GM03348 (cell line): ENCODE measurements around the gene B4GALNT2.

ENCODE experiments used
- DNase-seq: peaks from one replicate; pipeline ENCODE4 v3.0.0; 2012; ENCODE audit warnings: low spot score

The B4GALNT2 gene

DNA sequence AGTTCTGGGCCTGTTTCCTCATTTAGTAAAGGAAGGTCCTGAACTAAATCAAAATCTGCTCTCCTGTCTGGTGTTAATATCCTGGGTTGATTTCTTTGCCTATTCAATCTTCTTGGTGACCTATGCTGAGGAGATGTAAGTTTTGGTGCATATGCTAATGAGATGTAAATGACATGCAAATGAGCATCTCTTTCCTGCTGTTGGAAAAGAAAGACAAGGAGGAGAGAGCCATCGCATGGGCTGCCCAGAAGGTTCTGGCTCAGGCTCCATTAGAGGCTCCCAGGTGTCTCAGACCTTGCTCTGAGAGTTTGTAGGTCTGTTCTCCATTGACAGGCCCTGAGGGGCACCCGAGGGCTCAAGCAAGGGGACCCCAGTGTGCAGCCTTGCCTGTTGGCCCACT is 81.3 kb downstream of the B4GALNT2 start:
- DNase-seq: no peak

- no peak for DNase-seq
Observed at GRCh38 chr17:49214676-49215360, 82.2 kb downstream of the B4GALNT2 start.

- no peak for DNase-seq
Observed at GRCh38 chr17:49216482-49216881, 83.9 kb downstream of the B4GALNT2 start.

- no peak for DNase-seq
Observed at GRCh38 chr17:49216953-49217650, 84.5 kb downstream of the B4GALNT2 start.

DNA sequence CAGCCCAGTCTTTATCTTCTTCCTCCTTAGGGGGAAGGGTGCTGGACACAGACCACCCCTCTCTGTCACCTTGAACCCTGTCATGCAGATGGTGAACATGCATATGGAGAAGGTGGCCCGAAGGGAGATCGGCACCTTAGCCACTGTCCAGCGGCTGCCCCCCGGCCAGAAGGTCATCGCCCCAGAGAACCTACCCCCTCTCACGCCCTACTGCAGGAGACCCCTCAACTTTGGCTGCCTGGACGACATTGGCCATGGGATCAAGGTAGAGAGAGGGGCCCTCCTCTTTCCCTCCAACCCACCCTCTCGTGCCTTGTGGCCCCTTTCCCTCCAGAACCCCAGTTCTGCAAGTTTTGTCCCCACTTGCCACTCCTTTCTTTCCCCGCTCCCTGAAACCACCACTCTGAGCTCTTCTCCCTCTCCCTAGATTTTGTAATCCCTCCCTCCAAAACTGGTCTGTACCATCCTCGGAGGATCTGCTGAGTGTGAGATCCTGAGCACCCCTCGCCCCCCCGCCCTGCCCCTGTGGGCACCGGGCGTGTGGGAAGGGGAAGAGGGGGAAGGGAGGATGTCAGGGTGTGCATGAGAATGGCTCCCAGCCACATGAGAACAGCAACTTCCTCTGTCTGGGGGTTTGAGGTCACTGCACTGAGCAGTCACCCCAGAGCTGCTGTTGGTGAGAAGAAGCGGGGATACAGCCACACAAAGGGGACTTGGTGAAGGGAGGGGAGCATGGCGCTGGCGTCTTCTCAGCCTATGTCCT is 85.3 kb downstream of the B4GALNT2 start:
- no peak for DNase-seq

DNA sequence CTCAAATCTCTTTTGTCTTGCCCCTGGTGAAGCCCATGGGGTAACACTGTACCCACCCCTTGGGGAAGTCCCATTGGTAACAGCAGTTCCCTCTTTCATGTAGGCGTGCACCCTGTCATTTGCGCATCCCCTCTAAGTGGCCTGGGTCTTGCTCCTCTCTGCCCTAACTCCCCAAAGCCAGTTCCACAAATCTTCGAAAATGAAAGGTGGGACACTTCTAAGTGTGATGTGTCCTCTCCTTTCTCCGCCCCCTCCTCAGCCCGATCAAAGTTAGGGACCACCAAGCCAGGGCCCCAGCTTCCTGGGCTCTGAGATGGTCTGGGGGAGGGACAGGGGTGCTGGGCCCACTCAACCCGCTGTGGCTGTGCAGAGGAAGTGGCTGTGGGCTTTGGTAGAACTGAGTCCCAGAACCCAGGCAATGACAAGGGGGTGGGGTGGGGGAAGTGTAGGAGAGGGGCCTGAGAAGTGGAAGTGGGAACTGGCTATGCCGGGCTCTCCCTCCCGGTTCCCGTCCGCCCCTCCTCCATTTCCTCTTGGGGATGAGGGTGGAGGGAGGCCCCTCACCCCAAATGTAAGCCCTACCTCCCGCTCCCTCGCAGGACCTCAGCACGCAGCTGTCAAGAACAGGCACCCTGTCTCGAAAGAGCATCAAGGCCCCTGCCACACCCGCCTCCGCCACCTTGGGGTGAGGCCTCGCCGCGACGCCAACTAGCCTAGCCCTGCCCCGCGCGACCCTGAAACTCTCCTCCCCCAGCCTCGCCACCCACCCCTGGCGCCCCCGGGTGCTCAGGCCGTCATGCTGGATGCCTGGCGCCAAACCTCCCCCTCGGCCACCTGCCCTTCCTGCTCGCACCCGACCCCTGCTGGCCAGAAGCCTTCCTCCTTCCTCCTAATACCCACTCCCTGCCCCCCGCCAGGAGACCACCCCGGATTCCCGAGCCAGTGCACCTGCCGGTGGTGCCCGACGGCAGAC is 86.7 kb downstream of the B4GALNT2 start:
- DNase-seq: no peak

DNA sequence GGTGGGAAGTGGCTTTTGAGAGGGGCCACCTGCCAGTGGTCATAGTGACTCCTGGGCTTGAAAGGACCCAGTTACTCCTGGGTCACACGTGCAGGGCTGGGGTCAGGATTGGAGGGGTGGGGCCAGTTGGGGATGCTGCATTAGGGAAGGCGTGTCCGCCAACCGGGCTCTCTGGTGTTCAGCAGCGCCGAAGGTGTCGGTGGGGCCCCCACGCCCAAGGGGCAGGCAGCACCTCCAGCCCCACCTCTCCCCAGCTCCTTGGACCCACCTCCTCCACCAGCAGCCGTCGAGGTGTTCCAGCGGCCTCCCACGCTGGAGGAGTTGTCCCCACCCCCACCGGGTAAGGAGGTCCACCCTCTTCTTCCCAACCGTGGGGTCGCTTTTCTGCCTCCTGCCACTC is 87.4 kb downstream of the B4GALNT2 start:
- no peak for DNase-seq

- DNase-seq: no peak
Observed at GRCh38 chr17:49223168-49223516, 90.6 kb downstream of the B4GALNT2 start.

- peak; percentile 80 for DNase-seq
Observed at GRCh38 chr17:49223517-49224197, 91.1 kb downstream of the B4GALNT2 start.

GRCh38 chr17:49224198-49224996 is 91.8 kb downstream of the B4GALNT2 start:
- no peak for DNase-seq

DNA sequence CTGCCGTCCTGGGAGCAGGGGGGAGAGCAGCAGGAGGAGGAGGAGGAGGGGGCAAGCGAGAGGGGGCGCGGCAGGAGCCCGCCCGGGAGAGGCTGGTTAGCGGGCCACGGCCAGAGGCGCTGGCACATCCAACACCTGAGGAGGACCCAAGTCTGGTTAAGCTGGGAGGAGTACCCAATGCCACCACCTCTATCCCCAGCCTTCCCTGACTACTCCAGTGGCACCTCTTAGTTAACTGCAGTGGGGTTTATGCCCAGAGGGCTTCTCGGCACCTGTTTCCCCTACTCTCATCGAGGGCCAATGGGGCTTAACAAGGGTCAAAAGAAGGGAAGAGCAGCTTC is 92.4 kb downstream of the B4GALNT2 start:
- no peak for DNase-seq

DNA sequence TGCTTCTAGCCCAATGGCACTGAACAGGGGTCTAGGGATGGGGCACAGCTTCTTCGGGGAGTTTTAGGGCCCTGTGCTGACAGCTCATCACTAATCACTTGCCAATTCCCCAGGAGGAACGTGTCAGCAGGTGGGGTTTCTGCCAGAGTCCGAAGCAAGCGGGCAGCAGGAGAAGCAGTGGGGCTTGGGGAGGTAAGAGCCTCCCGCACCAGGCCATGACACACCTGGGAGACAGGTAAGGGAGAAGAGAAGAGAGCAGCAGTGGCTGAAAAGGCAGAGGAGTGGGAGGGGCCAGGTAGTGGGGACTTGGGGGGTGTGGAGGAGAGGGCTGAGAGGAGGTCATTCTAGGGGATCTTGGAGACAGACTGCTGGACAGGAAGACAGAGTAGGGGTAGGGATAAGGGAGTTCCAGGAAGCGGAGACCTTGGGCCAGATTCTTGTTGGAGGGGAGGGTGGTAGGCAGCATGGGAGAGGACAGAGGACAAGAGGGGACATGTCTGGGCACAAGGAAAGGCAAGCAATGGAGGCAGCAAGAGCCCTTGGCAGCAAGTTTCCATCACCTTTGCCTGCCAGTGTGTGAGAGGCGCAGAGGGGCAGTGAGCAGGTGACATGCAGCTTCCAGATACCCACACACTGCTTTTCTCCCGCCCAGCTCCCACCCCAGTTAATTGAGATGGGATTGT is 93.1 kb downstream of the B4GALNT2 start:
- no peak for DNase-seq
